ENCODE data around the gene PLK1.

Gene PLK1

DNA sequence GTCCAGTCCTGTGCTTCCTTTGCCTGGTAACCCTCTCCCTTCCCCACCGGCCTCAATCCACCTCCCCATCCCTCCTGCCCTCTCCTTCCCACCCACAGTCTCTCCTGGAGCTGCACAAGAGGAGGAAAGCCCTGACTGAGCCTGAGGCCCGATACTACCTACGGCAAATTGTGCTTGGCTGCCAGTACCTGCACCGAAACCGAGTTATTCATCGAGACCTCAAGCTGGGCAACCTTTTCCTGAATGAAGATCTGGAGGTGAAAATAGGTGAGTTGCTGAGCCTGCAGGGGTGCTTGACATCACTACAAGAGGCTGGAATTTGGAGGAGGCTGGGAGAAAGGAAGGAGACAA is 1.3 kb downstream of the PLK1 start:
- DNase-seq (ENCODE audit: low spot score): no peak

DNA sequence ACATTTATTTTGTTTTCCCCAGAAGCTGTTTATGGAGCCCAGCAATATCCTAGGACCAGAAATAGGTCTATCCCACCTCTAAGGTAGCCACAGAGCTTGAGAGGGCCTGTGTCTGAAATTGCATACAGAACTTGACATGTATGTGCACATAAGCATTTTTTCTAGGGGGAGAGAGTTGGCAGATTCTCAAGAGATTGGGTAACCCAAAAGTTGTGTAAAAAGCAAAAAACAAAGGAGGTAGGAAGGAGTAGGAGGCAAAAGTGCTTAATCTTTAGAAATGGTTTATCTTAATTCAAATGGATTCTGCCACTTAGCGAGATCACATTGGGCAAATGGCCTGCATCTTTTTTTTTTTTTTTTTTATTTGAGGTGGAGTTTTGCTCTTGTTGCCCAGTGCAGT is 3.5 kb downstream of the PLK1 start:
- DNase-seq (ENCODE audit: low spot score): no peak

DNA sequence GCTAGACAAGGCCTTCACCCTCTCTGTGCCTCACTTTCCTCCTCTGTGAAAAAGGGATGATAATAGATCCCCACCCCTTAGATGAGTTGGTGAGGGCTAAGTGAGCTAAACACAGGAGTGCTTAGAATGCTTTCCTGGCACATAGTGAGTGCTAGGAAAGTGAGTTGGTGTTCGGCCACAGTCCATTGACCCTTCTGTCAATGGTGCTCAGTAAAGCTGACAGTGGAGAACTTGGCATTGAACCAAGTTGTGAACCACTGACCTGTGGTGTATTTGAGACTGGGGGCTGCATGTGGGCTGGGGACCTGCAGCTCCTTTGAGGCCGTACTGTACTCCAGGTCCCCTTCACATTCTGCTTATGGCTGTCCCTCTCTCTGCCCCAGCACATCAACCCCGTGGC is 4.8 kb downstream of the PLK1 start:
- DNase-seq (ENCODE audit: low spot score): no peak

DNA sequence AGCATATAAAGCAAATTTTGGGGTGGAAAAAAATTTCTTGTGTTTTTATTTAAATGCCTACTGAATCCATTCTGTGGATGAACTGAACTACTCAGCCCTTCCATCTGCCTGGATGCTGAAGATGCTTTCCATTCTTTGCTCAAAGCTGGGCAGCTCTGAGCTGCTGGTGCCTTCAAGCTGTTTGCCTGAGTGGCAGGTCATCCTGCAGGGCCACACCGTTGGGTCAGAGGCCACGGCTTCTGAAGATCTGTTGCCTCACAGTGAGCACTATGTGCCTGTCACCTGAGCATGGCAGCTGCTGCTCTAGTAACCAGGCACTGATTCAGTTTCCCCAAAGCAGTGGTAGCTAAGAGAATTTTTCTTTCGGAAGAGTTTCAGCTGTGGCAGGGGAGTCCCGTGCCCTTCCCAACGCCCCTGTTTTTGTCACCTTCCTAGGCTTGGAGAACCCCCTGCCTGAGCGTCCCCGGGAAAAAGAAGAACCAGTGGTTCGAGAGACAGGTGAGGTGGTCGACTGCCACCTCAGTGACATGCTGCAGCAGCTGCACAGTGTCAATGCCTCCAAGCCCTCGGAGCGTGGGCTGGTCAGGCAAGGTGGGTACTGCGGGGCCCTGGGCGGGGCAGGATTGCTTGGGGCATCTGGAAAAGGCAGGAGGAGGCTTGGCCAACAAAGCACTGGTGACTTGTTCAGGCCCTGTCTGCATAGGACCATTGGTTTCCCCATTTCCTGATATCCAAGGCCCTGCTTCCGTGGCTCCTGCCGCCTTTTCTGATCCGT is 8.5 kb downstream of the PLK1 start:
- no peak for DNase-seq (ENCODE audit: low spot score)

DNA sequence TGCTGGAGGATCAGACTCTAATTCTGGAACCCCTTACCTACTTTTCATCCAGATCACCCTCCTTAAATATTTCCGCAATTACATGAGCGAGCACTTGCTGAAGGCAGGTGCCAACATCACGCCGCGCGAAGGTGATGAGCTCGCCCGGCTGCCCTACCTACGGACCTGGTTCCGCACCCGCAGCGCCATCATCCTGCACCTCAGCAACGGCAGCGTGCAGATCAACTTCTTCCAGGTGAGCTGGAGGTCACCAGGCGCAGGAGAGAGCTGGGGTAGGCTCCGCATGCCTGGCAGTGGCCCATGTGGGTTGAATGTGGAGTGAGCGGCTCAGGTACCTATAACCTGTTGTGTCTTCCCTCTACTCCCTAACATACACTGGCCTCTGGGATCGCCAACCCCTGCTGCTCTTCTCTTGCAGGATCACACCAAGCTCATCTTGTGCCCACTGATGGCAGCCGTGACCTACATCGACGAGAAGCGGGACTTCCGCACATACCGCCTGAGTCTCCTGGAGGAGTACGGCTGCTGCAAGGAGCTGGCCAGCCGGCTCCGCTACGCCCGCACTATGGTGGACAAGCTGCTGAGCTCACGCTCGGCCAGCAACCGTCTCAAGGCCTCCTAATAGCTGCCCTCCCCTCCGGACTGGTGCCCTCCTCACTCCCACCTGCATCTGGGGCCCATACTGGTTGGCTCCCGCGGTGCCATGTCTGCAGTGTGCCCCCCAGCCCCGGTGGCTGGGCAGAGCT is 10.9 kb downstream of the PLK1 start:
- no peak for DNase-seq (ENCODE audit: low spot score)

DNA sequence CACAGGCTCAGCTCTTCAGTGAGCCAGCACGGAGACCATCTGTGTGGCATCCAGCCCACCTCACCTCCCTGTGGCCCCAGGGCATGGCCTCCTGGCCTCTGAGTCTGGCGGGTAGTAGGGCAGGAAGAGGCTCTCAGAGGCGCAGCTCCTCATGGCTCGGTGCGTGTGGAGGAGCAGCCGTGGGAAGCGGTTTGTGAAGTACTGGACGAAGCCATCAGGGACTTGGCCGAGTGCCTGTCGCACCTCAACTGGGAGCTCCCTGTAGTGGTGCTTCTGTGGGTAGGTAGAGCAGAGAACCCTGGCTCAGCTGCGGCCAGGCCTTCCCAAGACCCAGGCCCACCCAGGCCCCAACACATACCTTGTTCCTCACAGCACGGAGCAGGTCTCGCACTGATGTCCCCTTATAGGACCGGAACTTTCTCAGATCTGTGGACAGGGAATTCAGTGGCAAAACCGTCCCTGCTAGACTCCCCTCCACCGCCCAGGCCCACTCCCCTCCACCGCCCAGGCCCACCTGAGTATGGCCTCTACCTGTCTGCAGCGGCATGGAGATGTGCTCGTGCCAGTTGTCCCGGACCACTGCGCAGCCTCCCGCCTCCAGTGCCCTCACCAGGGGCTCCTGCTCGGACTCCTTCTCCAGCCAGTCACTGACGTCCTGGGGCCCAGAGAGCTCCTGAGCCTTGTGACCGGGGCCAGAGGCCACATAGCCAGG is 12.2 kb downstream of the PLK1 start:
- no peak for DNase-seq (ENCODE audit: low spot score)

DNA sequence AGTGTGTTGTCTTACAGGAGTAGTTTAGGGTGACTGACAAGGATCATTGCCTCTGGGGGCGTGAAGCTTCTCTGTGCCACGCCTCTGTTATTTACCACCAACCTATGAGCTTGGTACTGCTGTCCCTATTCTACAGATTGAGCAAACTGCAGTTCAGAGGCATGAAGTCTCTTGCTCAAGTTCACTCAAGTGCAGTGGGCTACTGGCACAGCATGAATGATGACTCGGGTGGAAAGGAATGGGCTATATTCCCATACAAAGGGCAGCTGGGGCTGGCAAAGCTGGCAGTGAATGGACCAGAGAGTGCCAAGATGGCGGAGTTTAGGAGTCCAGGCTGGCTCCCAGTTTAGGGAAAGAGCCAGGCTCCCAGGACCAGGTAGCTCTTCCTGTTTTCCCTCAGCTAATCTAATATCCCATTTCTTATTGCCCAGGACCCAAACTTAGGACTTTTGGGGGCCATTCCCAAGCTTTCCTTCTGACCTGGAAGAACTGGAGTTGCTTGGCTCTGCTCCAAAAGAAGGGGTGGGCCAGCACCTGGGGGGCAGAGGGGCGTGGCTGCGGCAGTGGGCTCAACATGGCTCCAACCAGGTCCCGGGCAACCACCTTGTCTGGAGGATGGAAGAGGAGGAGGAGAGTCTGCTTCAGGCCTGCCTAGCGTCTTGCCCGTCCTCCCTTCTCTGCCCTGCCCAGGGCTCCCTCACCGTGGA is 12.9 kb downstream of the PLK1 start:
- DNase-seq (ENCODE audit: low spot score): no peak

DNA sequence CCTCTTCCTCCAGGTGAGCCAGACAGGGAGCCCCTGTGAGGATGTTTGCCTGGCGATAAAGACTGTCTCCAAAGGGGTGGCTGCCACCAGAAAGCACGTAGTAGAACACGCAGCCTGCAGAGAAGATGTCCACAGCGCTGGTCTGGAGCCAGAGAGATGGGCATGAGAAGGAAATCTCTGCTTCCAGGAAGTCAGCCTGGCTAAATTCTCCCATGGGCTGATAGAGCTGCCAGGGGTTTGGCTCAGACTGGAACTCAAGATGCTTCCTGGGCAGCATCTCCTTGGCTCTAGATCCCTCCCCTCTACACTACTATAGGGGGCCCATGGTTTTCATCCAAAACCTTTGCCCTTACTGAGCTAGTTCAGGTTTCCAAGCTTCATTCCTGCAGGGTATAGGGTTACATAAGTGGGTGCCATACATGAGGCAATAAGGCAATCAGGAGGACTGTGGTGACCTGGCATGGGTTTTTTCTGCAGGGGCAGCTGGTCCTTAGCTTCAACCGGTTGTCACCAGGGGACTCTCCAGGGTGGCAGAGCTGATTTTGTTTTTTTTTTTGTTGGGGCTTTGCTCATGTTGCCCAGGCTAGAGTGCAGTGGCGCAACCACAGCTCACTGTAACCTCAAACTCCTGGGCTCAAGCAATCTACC is 13.6 kb downstream of the PLK1 start:
- DNase-seq (ENCODE audit: low spot score): no peak

DNA sequence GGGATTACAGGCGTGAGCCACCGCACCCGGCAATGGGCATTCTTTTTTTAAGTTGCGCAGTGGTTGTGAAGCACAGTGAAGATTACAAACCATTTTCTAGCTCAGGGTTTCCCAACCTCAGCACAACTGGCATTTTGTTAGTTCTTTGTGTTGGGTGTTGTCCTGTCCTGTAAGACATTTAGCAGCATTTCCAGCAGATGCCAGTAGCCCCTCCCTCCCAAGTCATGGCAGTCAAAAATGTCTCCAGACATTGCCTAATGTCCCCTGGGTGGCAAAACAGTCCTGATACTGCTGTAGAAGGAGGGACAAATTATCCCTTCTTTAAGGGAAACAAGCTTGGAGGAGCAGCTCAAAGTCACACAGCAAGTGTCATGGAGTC is 15.6 kb downstream of the PLK1 start:
- no peak for DNase-seq (ENCODE audit: low spot score)

DNA sequence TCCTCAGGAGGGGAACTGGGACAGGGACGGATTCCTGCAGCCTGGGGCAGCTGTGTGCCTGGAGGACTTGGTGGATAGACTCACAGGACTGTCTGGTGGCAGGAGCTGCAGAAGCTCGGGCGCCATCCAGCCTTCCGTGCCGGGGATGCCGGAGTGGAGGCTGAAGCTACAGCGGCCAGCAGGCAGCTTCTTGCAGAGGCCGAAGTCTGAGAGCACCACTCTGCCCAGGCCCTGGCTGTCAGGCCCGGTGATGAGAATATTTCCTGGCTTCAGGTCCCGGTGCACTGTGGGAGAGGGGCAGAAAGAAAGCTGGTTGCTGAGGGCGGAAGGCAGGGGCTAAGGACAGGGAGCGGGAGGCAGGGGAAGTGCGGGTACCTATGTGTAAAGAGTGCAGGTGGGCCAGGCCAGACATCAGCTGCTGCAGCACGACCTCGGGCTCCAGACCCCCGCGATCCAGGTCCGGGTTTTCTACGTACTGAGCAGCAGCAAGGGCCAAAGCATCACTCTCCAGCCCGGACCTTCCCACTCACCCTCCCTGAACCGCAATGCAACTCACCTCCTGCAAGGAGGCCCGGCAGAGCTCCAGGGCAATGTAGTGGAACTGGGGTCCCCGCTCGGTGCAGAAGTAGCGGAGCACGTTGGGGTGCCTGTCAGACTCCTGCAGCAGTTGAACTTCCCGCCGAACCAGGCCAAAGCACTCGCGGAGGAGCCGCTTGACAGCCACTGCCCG is 16.1 kb downstream of the PLK1 start:
- DNase-seq (ENCODE audit: low spot score): no peak

- DNase-seq (ENCODE audit: low spot score): no peak
Measured at GRCh38 chr16:23695756-23696155, 17.1 kb downstream of the PLK1 start.

- no peak for DNase-seq (ENCODE audit: low spot score)
Measured at GRCh38 chr16:23699100-23699499, 20.4 kb downstream of the PLK1 start.

- no peak for DNase-seq (ENCODE audit: low spot score)
Measured at GRCh38 chr16:23700093-23700492, 21.4 kb downstream of the PLK1 start.

GRCh38 chr16:23700509-23700908 is 21.8 kb downstream of the PLK1 start:
- no peak for DNase-seq (ENCODE audit: low spot score)

DNA sequence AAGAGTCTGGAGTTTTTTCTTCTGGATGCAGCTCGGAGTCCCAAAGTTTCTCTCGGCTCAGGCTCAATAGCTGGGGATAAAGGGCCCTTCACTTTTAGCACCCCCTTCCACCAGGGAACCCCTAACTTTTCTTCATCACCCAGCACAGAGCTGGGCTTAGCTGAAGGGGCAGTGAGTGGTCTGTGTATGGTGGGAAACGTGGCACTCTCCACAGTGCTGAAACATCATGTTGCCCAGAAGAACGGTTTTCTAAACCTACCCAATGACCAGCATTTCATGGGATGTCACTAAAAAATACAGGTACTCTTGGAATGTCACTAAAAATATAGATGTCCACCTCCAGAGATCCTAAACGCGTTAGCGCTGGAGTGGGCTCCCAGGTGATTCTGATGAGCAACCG is 22.4 kb downstream of the PLK1 start:
- no peak for DNase-seq (ENCODE audit: low spot score)

- DNase-seq (ENCODE audit: low spot score): no peak
Measured at GRCh38 chr16:23702951-23703350, 24.3 kb downstream of the PLK1 start.

GRCh38 chr16:23704772-23705516 is 26.3 kb downstream of the PLK1 start:
- no peak for DNase-seq (ENCODE audit: low spot score)

DNA sequence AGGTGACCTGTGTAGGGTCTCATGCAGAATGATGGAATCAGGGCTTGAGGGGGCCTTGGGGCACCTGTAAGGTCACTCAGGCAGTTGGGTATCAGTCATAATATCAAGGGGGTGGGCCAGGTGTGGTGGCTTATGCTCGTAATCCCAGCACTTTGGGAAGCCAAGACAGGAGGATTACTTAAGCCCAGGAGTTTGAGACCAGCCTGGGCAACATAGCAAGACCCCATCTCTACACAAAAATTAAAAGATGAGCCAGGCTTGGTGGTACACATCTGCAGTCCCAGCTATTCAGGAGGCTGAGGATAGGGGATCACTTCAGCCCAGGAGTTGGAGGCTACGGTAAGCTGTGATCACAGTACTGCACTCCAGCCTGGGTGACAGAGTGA is 26.8 kb downstream of the PLK1 start:
- DNase-seq (ENCODE audit: low spot score): no peak

DNA sequence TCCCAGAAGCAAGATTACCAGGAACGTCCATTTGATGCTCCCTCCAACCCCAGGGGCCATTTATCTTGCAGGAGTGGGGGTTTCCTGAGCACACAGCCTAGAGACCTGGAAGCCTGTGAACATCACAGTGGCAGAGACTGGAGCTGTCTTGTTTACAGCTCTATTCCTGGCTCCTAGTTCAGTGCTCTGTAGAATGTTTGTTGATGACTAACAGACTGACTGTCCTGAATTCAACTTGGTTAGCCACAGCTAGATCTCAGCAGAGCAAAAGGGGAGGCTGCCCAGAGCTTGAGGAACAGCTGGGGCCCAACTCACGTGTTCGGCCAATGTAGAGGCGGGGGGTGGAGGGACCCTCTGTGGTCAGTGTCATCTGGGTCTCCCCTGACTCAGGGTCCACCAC is 27.8 kb downstream of the PLK1 start:
- no peak for DNase-seq (ENCODE audit: low spot score)

DNA sequence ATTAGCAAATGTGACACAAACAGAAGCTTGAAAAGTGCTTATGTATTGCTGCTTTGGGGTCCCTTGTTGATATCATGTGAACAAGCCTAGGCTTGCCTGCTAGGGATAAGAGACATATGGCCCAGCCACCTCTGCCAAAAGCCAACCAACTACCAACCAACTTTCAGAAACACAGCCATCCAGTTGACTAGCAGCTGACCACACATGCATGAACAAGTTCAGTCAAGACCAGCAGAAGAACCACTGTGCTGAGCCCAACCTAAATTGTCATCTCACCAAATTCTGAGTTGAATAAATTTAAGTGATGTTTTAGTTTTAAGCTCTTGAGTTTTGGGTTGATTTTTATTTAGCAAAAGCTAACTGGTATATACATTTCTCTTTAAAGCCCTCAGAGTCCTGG is 30.8 kb downstream of the PLK1 start:
- no peak for DNase-seq (ENCODE audit: low spot score)

- no peak for DNase-seq (ENCODE audit: low spot score)
Measured at GRCh38 chr16:23710008-23710407, 31.3 kb downstream of the PLK1 start.

All from left forelimb (tissue), 1 donor.